Endodermal cell (in vitro differentiated cells): Measurements from ENCODE around the gene TPGS1. TPM values are rescaled to one million over a fixed set of nuclear protein-coding genes. Genes with fewer than 3 reads are reported as not detected.

ENCODE experiments used
- DNase-seq: peaks from one replicate; pipeline ENCODE4 v3.0.0-alpha.2; 2017
- H3K27ac ChIP-seq: 2 replicates; pipeline ENCODE4 v1.5.1; 2013; ENCODE audit warnings: mild to moderate bottlenecking, low read depth, low read length, moderate library complexity
- H3K27me3 ChIP-seq: 2 replicates; pipeline ENCODE4 v1.6.1; 2013; ENCODE audit warnings: mild to moderate bottlenecking, low read length, moderate library complexity; ENCODE audit not compliant: insufficient read depth, control insufficient read depth, poor library complexity, severe bottlenecking
- H3K36me3 ChIP-seq: 2 replicates; pipeline ENCODE4 v1.7.0; 2013; ENCODE audit warnings: mild to moderate bottlenecking, low read length, moderate library complexity; ENCODE audit not compliant: control insufficient read depth, insufficient read depth
- H3K4me1 ChIP-seq: one replicate; pipeline ENCODE4 v1.7.0; 2013; ENCODE audit warnings: low read length; ENCODE audit not compliant: control insufficient read depth, insufficient read depth
- H3K4me3 ChIP-seq: 2 replicates; pipeline ENCODE4 v1.5.1; 2013; ENCODE audit warnings: mild to moderate bottlenecking, low read length, moderate library complexity
- H3K9ac ChIP-seq: 2 replicates; pipeline ENCODE4 v1.6.1; 2013; ENCODE audit warnings: mild to moderate bottlenecking, low read length, moderate library complexity; ENCODE audit not compliant: poor library complexity, severe bottlenecking; ENCODE audit errors: extremely low read depth
- H3K9me3 ChIP-seq: 2 replicates; pipeline ENCODE4 v1.6.1; 2013; ENCODE audit warnings: mild to moderate bottlenecking, low read length, moderate library complexity; ENCODE audit not compliant: control insufficient read depth
- H3K27ac Mint-ChIP-seq: 2 replicates; pipeline ENCODE4 v1.8.0; 2020; ENCODE audit warnings: mixed read lengths
- H3K27me3 Mint-ChIP-seq: 2 replicates; pipeline ENCODE4 v1.8.0; 2021; ENCODE audit warnings: mild to moderate bottlenecking, mixed read lengths; ENCODE audit not compliant: insufficient read depth
- H3K36me3 Mint-ChIP-seq: 2 replicates; pipeline ENCODE4 v1.8.0; 2020; ENCODE audit warnings: low read depth, mixed read lengths
- H3K4me1 Mint-ChIP-seq: 2 replicates; pipeline ENCODE4 v1.8.0; 2020; ENCODE audit warnings: mixed read lengths
- H3K4me3 Mint-ChIP-seq: 2 replicates; pipeline ENCODE4 v1.8.0; 2020; ENCODE audit warnings: mild to moderate bottlenecking, moderate library complexity, mixed read lengths
- H3K9me3 Mint-ChIP-seq: 2 replicates; pipeline ENCODE4 v1.8.0; 2020; ENCODE audit warnings: mild to moderate bottlenecking, mixed read lengths
- WGBS, 2 experiments: methylation state at CpG; one replicate each; pipeline versions ENCODE4 v1.1.5 to v1.1.7; 2013; ENCODE audit warnings: missing lambda C conversion rate in 2 of 2, mixed read lengths in 1 of 2; ENCODE audit not compliant: insufficient coverage in 1 of 2, insufficient read length in 1 of 2; 5-methylcytosine and 5-hydroxymethylcytosine counted together
- total RNA-seq, 2 donors: library from RNA; stranded (reverse); fragmentation: NEBNext Ultra II Directional in 1 of 2; extraction: Animal tissue kit (Norgen Biotek cat#: 25700) in 1 of 2; gene quantifications; 2 replicates in 1 of 2; 3 replicates in 1 of 2; pipeline ENCODE4 v1.2.1, GENCODE V29; 2021
- TF ChIP-seq, protein P1 (sequence below): fragments of 200-600 bp; sonication (generic); conservative IDR thresholded peaks from 2 replicates; pipeline ENCODE4 v1.5.0; 2021; ENCODE audit warnings: antibody characterized with exemption, mild to moderate bottlenecking

The TPGS1 gene
- total RNA-seq, 2 donors from 2014 or later: 11.7 to 13.0 TPM

DNA sequence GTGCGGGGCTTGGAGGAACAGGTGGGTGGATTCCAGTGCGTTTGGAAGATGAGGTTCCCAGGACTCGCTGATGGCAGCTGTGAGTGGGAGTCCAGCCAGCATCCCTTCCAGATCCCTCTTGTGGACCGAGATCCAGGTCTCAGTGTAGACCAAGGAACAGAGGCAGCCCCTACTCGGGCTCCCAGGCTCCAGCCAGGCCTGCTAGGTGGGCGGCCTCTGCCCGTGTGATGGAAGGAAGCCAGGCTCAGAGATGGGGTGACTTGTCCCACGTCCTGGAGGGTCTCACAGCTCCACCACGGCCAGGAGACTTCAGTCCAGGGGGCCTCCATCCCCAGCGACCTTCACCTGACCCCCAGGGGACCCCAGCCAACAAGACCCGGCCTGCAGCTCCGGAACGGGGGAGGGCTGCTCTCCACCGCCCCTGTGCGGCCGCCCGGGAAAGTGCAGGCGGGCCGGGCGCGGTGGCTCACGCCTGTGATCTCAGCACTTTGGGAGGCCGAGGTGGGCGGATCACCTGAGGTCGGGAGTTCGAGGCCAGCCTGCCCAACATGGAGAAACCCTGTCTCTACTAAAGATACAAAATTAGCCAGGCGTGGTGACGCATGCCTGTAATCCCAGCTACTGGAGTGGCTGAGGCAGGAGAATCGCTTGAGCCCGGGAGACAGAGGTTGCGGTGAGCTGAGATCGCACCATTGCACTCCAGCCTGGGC, 11.7 kb upstream of the TPGS1 start:
- H3K9ac ChIP-seq: no peak overlapping the region
- no peaks in the 10 kb centered on the region for H3K9me3 ChIP-seq
- peaks cover 40% of the 10 kb centered on the region for H3K27me3 Mint-ChIP-seq
- TF ChIP-seq, protein P1, sequence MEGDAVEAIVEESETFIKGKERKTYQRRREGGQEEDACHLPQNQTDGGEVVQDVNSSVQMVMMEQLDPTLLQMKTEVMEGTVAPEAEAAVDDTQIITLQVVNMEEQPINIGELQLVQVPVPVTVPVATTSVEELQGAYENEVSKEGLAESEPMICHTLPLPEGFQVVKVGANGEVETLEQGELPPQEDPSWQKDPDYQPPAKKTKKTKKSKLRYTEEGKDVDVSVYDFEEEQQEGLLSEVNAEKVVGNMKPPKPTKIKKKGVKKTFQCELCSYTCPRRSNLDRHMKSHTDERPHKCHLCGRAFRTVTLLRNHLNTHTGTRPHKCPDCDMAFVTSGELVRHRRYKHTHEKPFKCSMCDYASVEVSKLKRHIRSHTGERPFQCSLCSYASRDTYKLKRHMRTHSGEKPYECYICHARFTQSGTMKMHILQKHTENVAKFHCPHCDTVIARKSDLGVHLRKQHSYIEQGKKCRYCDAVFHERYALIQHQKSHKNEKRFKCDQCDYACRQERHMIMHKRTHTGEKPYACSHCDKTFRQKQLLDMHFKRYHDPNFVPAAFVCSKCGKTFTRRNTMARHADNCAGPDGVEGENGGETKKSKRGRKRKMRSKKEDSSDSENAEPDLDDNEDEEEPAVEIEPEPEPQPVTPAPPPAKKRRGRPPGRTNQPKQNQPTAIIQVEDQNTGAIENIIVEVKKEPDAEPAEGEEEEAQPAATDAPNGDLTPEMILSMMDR: peak; percentile 96
- no peak overlapping the region for H3K27ac ChIP-seq
- H3K27me3 ChIP-seq: peaks cover 24% of the 10 kb centered on the region
- no peaks in the 10 kb centered on the region for H3K36me3 Mint-ChIP-seq
- no peaks in the 10 kb centered on the region for H3K4me1 ChIP-seq
- no peak overlapping the region for H3K27ac Mint-ChIP-seq
- peak overlapping the region; percentile 27 for H3K4me3 Mint-ChIP-seq
- peaks cover 3% of the 10 kb centered on the region for H3K9me3 Mint-ChIP-seq
- DNase-seq: peak; percentile 92
- no peaks in the 10 kb centered on the region for H3K36me3 ChIP-seq
- 48 to 49% methylated on average over 29 to 32 of the region's 32 CpGs for WGBS, 2 experiments
- H3K4me1 Mint-ChIP-seq: no peaks in the 10 kb centered on the region
- H3K4me3 ChIP-seq: no peak overlapping the region

DNA sequence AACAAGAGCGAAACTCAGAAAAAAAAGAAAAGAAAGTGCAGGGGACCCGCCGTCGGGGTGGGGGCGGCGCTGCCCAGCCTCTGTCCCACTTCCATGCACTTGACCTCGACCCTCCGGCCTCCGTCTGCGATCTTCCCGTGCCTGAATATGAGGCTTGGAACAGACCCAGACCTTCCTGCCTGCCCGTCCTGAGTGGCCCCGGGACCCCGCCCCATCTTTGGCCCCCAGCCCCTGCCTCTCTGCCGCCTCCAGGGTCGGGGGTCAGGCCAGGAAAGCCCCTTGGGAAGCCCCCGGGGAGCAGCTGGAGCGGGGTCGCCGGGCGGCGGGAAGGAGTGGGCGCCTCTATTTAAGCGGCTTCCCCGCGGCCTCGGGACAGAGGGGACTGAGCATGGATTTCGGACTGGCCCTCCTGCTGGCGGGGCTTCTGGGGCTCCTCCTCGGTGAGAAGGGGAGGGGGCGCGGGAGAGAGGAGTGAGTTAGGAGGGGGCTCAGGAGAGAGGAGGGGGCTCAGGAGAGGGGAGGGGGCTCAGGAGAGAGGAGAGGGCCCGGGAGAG, 11.1 kb upstream of the TPGS1 start, which contains the start of gene MADCAM1:
Gene MADCAM1, plus strand, starts transcription at position 375 of the 554 bp plus-strand sequence. Its CDS starts 14 bp downstream, at position 389.
- no peaks in the 10 kb centered on the region for H3K4me1 Mint-ChIP-seq
- DNase-seq: peak; percentile 59
- Histone ChIP-seq H3K27me3 (peaks cover 24% of the 10 kb centered on the region), H3K27ac (no peak within 1 kb of the TSS), H3K9me3 (no peaks in the 10 kb centered on the region), H3K36me3 (no peaks in the 10 kb centered on the region), H3K9ac (no peak within 1 kb of the TSS), H3K4me3 (no peak within 1 kb of the TSS), H3K4me1 (no peaks in the 10 kb centered on the region)
- TF ChIP-seq, protein P1: no peak
- no peaks in the 10 kb centered on the region for H3K36me3 Mint-ChIP-seq
- peak within 1 kb of the TSS; percentile 27 for H3K4me3 Mint-ChIP-seq
- 47% methylated on average over 13 to 31 of the region's 33 CpGs for WGBS, 2 experiments
- H3K27me3 Mint-ChIP-seq: peaks cover 44% of the 10 kb centered on the region
- no peak within 1 kb of the TSS for H3K27ac Mint-ChIP-seq
- H3K9me3 Mint-ChIP-seq: peaks cover 3% of the 10 kb centered on the region

- H3K9me3 ChIP-seq: no peaks in the 10 kb centered on the region
- H3K4me3 Mint-ChIP-seq: no peak overlapping the region
- H3K36me3 ChIP-seq: no peaks in the 10 kb centered on the region
- TF ChIP-seq, protein P1: no peak
- no peak overlapping the region for H3K27ac ChIP-seq
- H3K4me1 ChIP-seq: no peaks in the 10 kb centered on the region
- no peaks in the 10 kb centered on the region for H3K36me3 Mint-ChIP-seq
- H3K27me3 Mint-ChIP-seq: peaks cover 45% of the 10 kb centered on the region
- no peak overlapping the region for H3K9ac ChIP-seq
- no peak for DNase-seq
- no peak overlapping the region for H3K4me3 ChIP-seq
- WGBS, 2 experiments: 18% methylated on average over 6 of the region's 18 CpGs; no CpG with 5 or more reads in 1 of the 2 experiments
- H3K9me3 Mint-ChIP-seq: peaks cover 3% of the 10 kb centered on the region
- H3K27me3 ChIP-seq: peaks cover 24% of the 10 kb centered on the region
- H3K4me1 Mint-ChIP-seq: no peaks in the 10 kb centered on the region
- no peak overlapping the region for H3K27ac Mint-ChIP-seq
Measured at GRCh38 chr19:496986-497385, 10.3 kb upstream of the TPGS1 start.
